ENCODE results near the gene FBLL1. TPM values are rescaled to one million over a fixed set of nuclear protein-coding genes. Genes with fewer than 3 reads are reported as not detected.
A peak's percentile ranks its signal among the peaks of the same experiment; 100 is the strongest.

FBLL1 gene
- total and polyA plus RNA-seq, 4 donors, result 0.25 to 0.57 TPM; not detected in 2

DNA sequence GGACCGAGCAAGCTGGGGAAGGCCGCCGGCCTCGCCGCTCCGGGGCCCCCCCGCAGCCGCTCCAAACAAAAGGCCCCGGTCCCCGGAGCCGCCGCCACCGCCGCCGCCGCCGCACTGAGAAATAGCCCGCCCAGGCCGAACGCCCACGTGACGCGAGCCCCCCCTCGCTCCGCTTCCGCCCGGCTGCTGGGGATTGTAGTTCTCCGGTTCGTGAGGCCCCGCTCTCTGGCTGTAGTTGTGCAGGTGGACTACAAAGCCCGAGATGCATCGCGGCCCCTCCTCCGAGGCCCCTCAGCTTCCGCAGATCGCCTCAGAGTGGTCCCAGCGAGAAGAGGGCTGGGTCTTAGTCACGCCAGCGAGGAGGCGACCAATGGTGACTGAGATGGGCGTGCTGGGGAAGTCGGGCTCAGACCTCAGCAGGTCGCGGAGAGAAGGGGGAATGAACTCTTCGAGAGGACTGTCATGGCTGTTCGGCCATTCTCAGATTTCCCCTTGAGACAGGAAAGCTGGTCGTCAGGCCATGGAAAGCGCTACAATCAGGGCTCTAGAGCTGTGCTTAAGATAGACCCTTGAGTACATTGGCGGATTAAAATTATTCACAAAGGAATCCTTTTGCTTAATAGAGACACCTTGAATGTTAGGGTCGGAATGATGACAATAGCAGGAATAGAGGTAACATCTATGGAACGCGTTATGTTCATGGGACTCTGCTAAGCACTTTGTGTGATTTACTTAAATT, 50.6 kb downstream of the FBLL1 start:
- DNase-seq, result peak; percentile 99
- intact Hi-C loops (cut with DNase I), result loop anchor here (2.0 to 10.0 kb wide), 3 partner anchors 92 to 1003 kb away; partner anchors contain the start of genes RARS1 (in 2 of the 2) and SPDL1 (in 1 of the 2)
- H3K36me3 ChIP-seq (ENCODE audit: control insufficient read depth in 1 of 2, insufficient read depth in 2 of 2, low read length in 1 of 2), result no peaks in the 10 kb centered on the region
- H3K27me3 ChIP-seq (ENCODE audit: control insufficient read depth in 1 of 2, insufficient read depth in 2 of 2, low read length in 1 of 2), result no peaks in the 10 kb centered on the region
- peak overlapping the region; percentile 31 to 86 for H3K4me3 ChIP-seq (ENCODE audit: low read length in 2 of 2)
- H3K4me1 ChIP-seq (ENCODE audit: control insufficient read depth in 1 of 2, insufficient read depth in 2 of 2, low read length in 2 of 2), result no peaks in the 10 kb centered on the region
- peak; percentile 100 for ATAC-seq (ENCODE audit: low FRiP score)
- no peaks in the 10 kb centered on the region for H3K9me3 ChIP-seq (ENCODE audit: control insufficient read depth, low read length)
- WGBS, 2 donors, result 1 to 2% methylated on average over 35 to 52 of the region's 52 CpGs
- H3K27ac ChIP-seq (ENCODE audit: low read depth in 1 of 2, low read length in 2 of 2), result peak overlapping the region; percentile 52 to 72

DNA sequence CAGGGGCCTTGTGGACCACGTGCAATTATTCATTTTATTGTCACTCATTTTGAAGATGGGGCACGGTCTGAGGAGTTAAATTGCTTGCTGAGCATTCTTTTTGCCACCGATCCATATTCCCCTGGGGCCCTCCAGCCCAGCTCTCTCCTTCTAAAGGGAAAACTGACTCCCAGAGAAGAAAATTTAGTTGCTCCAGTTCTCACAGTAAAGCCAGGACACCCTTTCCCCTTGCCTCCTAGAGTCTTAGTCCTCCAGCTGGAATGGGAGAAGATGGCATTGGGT, 51.1 kb downstream of the FBLL1 start:
- ATAC-seq (ENCODE audit: low FRiP score) (no peak), DNase-seq (no peak)
- H3K36me3 ChIP-seq (ENCODE audit: control insufficient read depth in 1 of 2, insufficient read depth in 2 of 2, low read length in 1 of 2), result no peaks in the 10 kb centered on the region
- peak overlapping the region; percentile 49 to 72 for H3K27ac ChIP-seq (ENCODE audit: low read depth in 1 of 2, low read length in 2 of 2)
- peak overlapping the region; percentile 29 to 30 for H3K4me3 ChIP-seq (ENCODE audit: low read length in 2 of 2)
- no peaks in the 10 kb centered on the region for H3K9me3 ChIP-seq (ENCODE audit: control insufficient read depth, low read length)
- H3K4me1 ChIP-seq (ENCODE audit: control insufficient read depth in 1 of 2, insufficient read depth in 2 of 2, low read length in 2 of 2), result no peaks in the 10 kb centered on the region
- intact Hi-C loops (cut with DNase I), result no loop called here
- 3 to 8% methylated on average over 3 of the region's 3 CpGs for WGBS, 2 donors
- H3K27me3 ChIP-seq (ENCODE audit: control insufficient read depth in 1 of 2, insufficient read depth in 2 of 2, low read length in 1 of 2), result no peaks in the 10 kb centered on the region

Small RNA genes lying within 50 kb of the gene (microRNA-seq; reads per million reads assigned to microRNA genes)
- gene MIR103A1 (0 reads per million in 2 donors), gene MIR103B1 (0 reads per million in 2 donors)

Other genes starting within 250 kb of the FBLL1 start
- under 1 TPM; 0.36 to 0.49 TPM for gene WWC1, start 237.7 kb upstream of the FBLL1 start, total RNA-seq
- 1 to 10 TPM in 1 of 2 donors, under 1 TPM in 1; 0.36 to 9.1 TPM for gene WWC1, start 237.7 kb upstream of the FBLL1 start, polyA plus RNA-seq
- gene RARS1, start 42.8 kb upstream of the FBLL1 start, total RNA-seq, result 10 to 100 TPM; 63.2 to 66.2 TPM
- 10 to 100 TPM; 42.6 to 44.9 TPM for gene RARS1, start 42.8 kb upstream of the FBLL1 start, polyA plus RNA-seq
- 10 to 100 TPM; 42.0 to 57.1 TPM for gene PANK3, start 50.1 kb downstream of the FBLL1 start, total RNA-seq
- gene PANK3, start 50.1 kb downstream of the FBLL1 start, polyA plus RNA-seq, result 10 to 100 TPM in 1 of 2 donors, 1 to 10 TPM in 1; 8.0 to 13.8 TPM